Measurements from ENCODE around the gene APOBEC3A.
A peak's percentile ranks its signal among the peaks of the same experiment; 100 is the strongest.
"Not testable (repeated sequence)": the region's sequence is repeated elsewhere in the genome, so short reads cannot be mapped to it uniquely, and the experiment has no call there.

APOBEC3A gene

DNA sequence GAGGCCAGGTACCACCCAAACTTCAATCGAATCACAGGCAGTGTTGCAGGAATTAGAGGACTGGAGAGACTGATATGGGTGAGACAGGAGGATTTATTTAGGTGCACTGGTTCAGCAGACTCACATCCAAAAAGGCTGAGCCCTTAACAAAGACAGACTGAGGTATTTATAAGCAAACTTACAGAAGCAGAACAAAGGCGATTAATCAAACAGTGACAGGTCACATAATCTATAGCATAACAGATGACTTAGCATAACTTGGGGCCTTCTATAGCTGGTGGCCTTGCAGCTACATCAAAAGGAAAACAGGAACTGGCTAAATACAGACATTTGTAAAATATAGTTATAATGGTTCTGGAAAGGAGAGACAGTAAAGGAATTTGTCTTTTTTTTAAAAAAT is 26.8 kb downstream of the APOBEC3A start:
- no peak for DNase-seq

- DNase-seq: peak; percentile 34
Observed at GRCh38 chr22:38984784-38985757, 27.7 kb downstream of the APOBEC3A start.

DNA sequence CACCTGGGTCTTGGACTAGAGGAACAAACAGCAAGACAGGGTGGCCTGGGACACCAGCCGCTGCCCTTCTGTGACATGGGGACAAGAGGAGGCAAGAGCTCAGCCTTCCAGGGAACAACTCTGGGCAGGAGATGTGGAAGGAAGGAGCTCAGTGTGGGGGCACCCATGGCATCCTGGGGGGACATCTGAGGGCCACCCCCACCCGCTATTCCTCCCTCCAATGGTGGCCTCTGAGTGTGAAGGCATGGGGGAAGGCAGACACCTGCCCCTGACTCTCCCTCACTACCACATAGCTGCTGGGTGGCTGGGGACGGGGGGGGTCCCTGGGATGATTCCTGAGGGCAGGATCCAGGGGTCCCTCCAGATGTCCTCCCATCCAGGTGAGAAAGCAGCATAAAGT is 29.2 kb downstream of the APOBEC3A start:
- no peak for DNase-seq

GRCh38 chr22:38987171-38987895 is 29.9 kb downstream of the APOBEC3A start:
- no peak for DNase-seq

DNA sequence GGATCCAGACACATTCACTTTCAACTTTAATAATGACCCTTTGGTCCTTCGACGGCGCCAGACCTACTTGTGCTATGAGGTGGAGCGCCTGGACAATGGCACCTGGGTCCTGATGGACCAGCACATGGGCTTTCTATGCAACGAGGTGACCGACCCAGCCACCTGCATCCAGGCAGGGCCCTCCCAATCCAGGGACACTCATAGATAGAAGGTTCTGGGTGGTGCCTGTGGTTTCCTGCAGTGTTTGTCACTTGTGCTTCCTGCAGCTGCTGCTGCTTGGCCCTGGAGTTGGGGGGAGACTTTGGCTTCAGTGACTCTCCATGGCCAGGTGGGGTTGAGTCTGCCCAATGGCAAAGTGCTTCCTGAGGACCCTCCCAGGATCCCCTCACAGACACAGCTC is 32.1 kb downstream of the APOBEC3A start:
- no peak for DNase-seq

DNA sequence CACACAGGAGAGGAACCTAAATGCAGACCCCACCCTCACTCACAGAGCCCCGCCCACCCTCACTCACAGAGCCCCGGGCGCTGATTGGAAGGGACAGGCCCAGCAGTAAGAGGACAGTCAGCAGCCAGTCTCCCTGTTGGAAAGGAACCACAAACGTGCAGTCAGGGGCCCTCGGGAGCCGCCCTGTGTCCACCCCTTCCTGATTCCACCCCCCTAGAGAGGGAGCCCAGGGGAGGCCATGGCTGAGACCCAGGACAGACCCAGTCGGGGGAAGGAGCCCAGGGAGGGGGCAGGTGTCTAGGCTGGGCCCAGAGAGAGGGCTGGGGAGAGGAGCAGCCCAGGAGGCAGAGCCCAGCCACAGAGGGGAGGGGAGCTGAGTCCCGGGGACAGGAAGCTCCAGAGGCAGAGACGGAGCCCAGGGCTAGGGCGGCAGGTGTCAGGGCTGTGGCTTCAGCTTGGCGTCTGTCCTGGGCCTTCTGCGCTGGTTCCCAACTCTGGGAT is 35.5 kb downstream of the APOBEC3A start:
- DNase-seq: not testable (repeated sequence)

GRCh38 chr22:38996105-38996504 is 38.7 kb downstream of the APOBEC3A start:
- DNase-seq: no peak

GRCh38 chr22:38997518-38997917 is 40.1 kb downstream of the APOBEC3A start:
- no peak for DNase-seq

GRCh38 chr22:39003165-39003638 is 45.8 kb downstream of the APOBEC3A start:
- peak; percentile 82 for DNase-seq

- DNase-seq: no peak
Observed at GRCh38 chr22:39007177-39007576, 49.8 kb downstream of the APOBEC3A start.

DNA sequence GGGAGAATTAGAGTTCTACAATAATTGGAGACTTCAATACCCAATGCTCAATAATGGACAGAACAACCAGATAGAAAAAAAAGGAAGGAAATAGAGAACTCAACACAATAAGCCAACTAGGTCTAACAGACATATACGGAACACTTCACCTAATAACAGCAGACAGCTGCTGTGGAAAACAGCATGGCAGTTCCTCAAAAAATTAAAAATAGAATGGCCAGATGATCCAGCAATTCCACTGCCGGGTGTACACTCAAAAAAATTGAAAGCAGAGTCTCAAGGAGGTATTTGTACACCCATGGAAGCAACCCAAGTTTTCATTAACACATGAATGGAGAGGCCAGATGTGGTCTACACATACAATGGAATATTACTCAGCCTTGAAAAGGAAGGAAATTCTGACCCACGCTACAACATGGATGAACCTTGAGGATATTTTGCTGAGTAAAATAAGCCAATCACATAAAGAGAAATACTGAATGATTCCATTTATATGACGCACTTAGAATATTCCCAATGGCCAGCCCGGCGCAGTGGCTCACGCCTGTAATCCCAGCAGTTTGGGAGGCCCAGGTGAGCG is 51.0 kb downstream of the APOBEC3A start:
- not testable (repeated sequence) for DNase-seq

DNA sequence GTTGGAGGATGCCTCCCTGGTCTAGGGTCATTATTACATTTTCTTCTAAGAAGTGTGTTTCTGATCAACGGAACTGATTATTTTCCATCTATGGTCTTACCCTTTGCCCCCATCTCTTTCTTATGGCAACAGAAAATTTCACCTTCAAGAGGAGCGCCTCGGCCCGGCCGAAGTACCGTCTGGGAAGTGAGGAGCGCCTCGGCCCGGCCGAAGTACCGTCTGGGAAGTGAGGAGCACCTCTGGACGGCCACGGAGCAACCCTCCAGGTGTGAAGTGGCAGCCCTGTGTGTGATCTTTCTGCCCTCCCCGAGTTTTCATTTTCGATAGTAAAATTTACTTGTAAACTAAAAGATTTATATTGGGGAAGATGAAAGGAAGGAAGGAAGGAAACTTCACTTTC is 53.5 kb downstream of the APOBEC3A start:
- no peak for DNase-seq

All from fibroblast of skin of right biceps (primary cell).